Liver (tissue), 9 donors: ENCODE data around the gene DNAI2. TPM values are rescaled to one million over a fixed set of nuclear protein-coding genes. Genes with fewer than 3 reads are reported as not detected.

Experiments
- DNase-seq: peaks from one replicate; pipeline ENCODE4 v3.0.0-alpha.2; 2017; ENCODE audit warnings: low spot score
- H3K27ac ChIP-seq, 2 donors: one replicate each; pipeline ENCODE4 v1.7.0; 2013; ENCODE audit warnings: inconsistent platforms in 2 of 2, low read length in 2 of 2, control low read depth in 1 of 2, low read depth in 1 of 2, mild to moderate bottlenecking in 1 of 2
- H3K27me3 ChIP-seq, 4 donors: one replicate each; pipeline versions ENCODE4 v1.6.1 to v1.7.0; 2013; ENCODE audit warnings: low read length in 3 of 4, inconsistent platforms in 1 of 4, mild to moderate bottlenecking in 1 of 4, moderate library complexity in 1 of 4; ENCODE audit not compliant: control insufficient read depth in 4 of 4, insufficient read depth in 4 of 4
- H3K36me3 ChIP-seq, 4 donors: one replicate each; pipeline versions ENCODE4 v1.6.1 to v1.7.0; 2013; ENCODE audit warnings: low read length in 3 of 4, mild to moderate bottlenecking in 3 of 4, low read depth in 1 of 4, moderate library complexity in 1 of 4; ENCODE audit not compliant: control insufficient read depth in 4 of 4, insufficient read depth in 3 of 4
- H3K4me1 ChIP-seq, 4 donors: one replicate each; pipeline versions ENCODE4 v1.6.1 to v1.7.0; 2013; ENCODE audit warnings: low read length in 3 of 4, mild to moderate bottlenecking in 3 of 4, moderate library complexity in 1 of 4; ENCODE audit not compliant: control insufficient read depth in 4 of 4, insufficient read depth in 4 of 4
- H3K4me3 ChIP-seq, 3 donors: one replicate each; pipeline versions ENCODE4 v1.6.1 to v1.7.0; 2013; ENCODE audit warnings: low read length in 3 of 3, control low read depth in 1 of 3, low read depth in 1 of 3, mild to moderate bottlenecking in 1 of 3
- H3K9ac ChIP-seq, 2 donors: one replicate each; pipeline ENCODE4 v1.7.0; 2013; ENCODE audit warnings: low read length in 2 of 2, mild to moderate bottlenecking in 2 of 2, moderate library complexity in 2 of 2, control low read depth in 1 of 2, low read depth in 1 of 2
- H3K9me3 ChIP-seq, 4 donors: one replicate each; pipeline versions ENCODE4 v1.6.1 to v1.7.0; 2013; ENCODE audit warnings: low read length in 3 of 4; ENCODE audit not compliant: control insufficient read depth in 4 of 4
- ATF3 ChIP-seq: IDR thresholded peaks from 2 replicates; pipeline ENCODE4 v1.6.1; 2016; ENCODE audit warnings: antibody characterized with exemption
- CTCF ChIP-seq: fragments of 150-350 bp; IDR thresholded peaks from 2 replicates; pipeline ENCODE4 v1.5.1; 2017; ENCODE audit warnings: improper control_type of control experiment, low read depth, low read length; ENCODE audit not compliant: missing input control
- EGR1 ChIP-seq, 2 donors: IDR thresholded peaks; 2 replicates each; pipeline ENCODE4 v1.6.1; 2016 to 2018; ENCODE audit warnings: antibody characterized with exemption in 2 of 2, low read depth in 2 of 2
- FOXA1 ChIP-seq: IDR thresholded peaks from 2 replicates; pipeline ENCODE4 v1.6.1; 2016; ENCODE audit warnings: antibody characterized with exemption
- FOXA2 ChIP-seq: IDR thresholded peaks from 2 replicates; pipeline ENCODE4 v1.6.1; 2016; ENCODE audit warnings: antibody characterized with exemption
- GABPA ChIP-seq, 2 donors: IDR thresholded peaks in 1 of 2; conservative IDR thresholded peaks in 1 of 2; 2 replicates each; pipeline ENCODE4 v1.6.1; 2016; ENCODE audit warnings: antibody characterized with exemption in 2 of 2, mild to moderate bottlenecking in 1 of 2, moderate library complexity in 1 of 2
- HNF4G ChIP-seq: IDR thresholded peaks from 2 replicates; pipeline ENCODE4 v1.6.1; 2016; ENCODE audit warnings: antibody characterized with exemption
- JUND ChIP-seq, 2 donors: IDR thresholded peaks; 2 replicates each; pipeline ENCODE4 v1.6.1; 2016; ENCODE audit warnings: antibody characterized with exemption in 2 of 2
- MAX ChIP-seq: IDR thresholded peaks from 2 replicates; pipeline ENCODE4 v1.6.1; 2016; ENCODE audit warnings: antibody characterized with exemption
- NR2F2 ChIP-seq: IDR thresholded peaks from 2 replicates; pipeline ENCODE4 v1.6.1; 2016; ENCODE audit warnings: antibody characterized with exemption
- RAD21 ChIP-seq, 2 donors: IDR thresholded peaks; 2 replicates each; pipeline ENCODE4 v1.6.1; 2016; ENCODE audit warnings: antibody characterized with exemption in 2 of 2, mild to moderate bottlenecking in 2 of 2
- REST ChIP-seq: IDR thresholded peaks from 2 replicates; pipeline ENCODE4 v1.6.1; 2016; ENCODE audit warnings: antibody characterized with exemption, mild to moderate bottlenecking
- SP1 ChIP-seq: IDR thresholded peaks from 2 replicates; pipeline ENCODE4 v1.6.1; 2018; ENCODE audit warnings: antibody characterized with exemption, mild to moderate bottlenecking
- YY1 ChIP-seq: IDR thresholded peaks from 2 replicates; pipeline ENCODE4 v1.6.1; 2016; ENCODE audit warnings: antibody characterized with exemption, mild to moderate bottlenecking
- ZBTB33 ChIP-seq: IDR thresholded peaks from 2 replicates; pipeline ENCODE4 v1.6.1; 2016; ENCODE audit warnings: antibody characterized with exemption
- WGBS: extraction: QIAGEN DNeasy Blood & Tissue Kit; methylation state at CpG from one replicate; pipeline ENCODE4 v1.1.7; 2013; 5-methylcytosine and 5-hydroxymethylcytosine counted together
- polyA plus RNA-seq, 2 donors: library from polyadenylated mRNA; stranded (reverse) in 1 of 2; unstranded in 1 of 2; fragments of 200-250 nt in 1 of 2; fragments of >200 nt in 1 of 2; fragmentation: Nextera tagmentation in 1 of 2; extraction: Ambion mirVana in 1 of 2; gene quantifications; one replicate each; pipeline versions ENCODE4 v1.2.1 to v1.2.3, GENCODE V29; 2013 to 2015
- total RNA-seq, 2 donors: library from RNA; depleted of rRNA; stranded (reverse); fragments of >200 nt; gene quantifications; one replicate each; pipeline ENCODE4 v1.2.3, GENCODE V29; 2014
- donor health status: healthy.
- donor health status: healthy.
- donor health status: healthy.
- donor health status: healthy.
- donor health status: healthy.

DNAI2 gene
- total and polyA plus RNA-seq, 4 donors = not detected

GRCh38 chr17:74245145-74245831 lies 28.7 kb upstream of the DNAI2 start:
- 46% methylated on average over 21 of the region's 21 CpGs for WGBS
- no peak overlapping the region for H3K4me3 ChIP-seq
- no peak for DNase-seq
- no peaks in the 10 kb centered on the region for H3K36me3 ChIP-seq
- H3K9me3 ChIP-seq = no peaks in the 10 kb centered on the region
- H3K4me1 ChIP-seq = no peaks in the 10 kb centered on the region
- H3K9ac ChIP-seq = no peak overlapping the region
- TF ChIP-seq HNF4G (no peak), EGR1 (IDR thresholded peaks at IDR 0.05; ENCODE audit: low read depth in 2 of 2) (no peak), FOXA2 (no peak), FOXA1 (no peak), YY1 (no peak), GABPA (IDR thresholded peaks at IDR 0.05 in 1 of 2, conservative IDR thresholded peaks at IDR 0.05 in 1 of 2) (no peak), NR2F2 (no peak), CTCF (no peak), JUND (IDR thresholded peaks at IDR 0.05) (no peak), ZBTB33 (no peak), REST (no peak)
- H3K27me3 ChIP-seq = no peaks in the 10 kb centered on the region
- no peak overlapping the region for H3K27ac ChIP-seq

GRCh38 chr17:74245871-74246270 lies 28.2 kb upstream of the DNAI2 start:
- WGBS = 62% methylated on average over 5 of the region's 5 CpGs
- H3K4me3 ChIP-seq = no peak overlapping the region
- no peaks in the 10 kb centered on the region for H3K4me1 ChIP-seq
- no peak overlapping the region for H3K9ac ChIP-seq
- no peak for DNase-seq
- no peaks in the 10 kb centered on the region for H3K36me3 ChIP-seq
- H3K27me3 ChIP-seq = no peaks in the 10 kb centered on the region
- no peaks in the 10 kb centered on the region for H3K9me3 ChIP-seq
- H3K27ac ChIP-seq = no peak overlapping the region
- TF ChIP-seq GABPA (IDR thresholded peaks at IDR 0.05 in 1 of 2, conservative IDR thresholded peaks at IDR 0.05 in 1 of 2) (no peak), FOXA2 (no peak), EGR1 (IDR thresholded peaks at IDR 0.05; ENCODE audit: low read depth in 2 of 2) (no peak), SP1 (no peak), ATF3 (no peak), REST (no peak), RAD21 (IDR thresholded peaks at IDR 0.05) (no peak), JUND (IDR thresholded peaks at IDR 0.05) (no peak), HNF4G (no peak), MAX (no peak), YY1 (no peak), CTCF (no peak), NR2F2 (no peak), FOXA1 (no peak)
